ENCODE data around the gene SHISAL2B. TPM values are rescaled to one million over a fixed set of nuclear protein-coding genes. Genes with fewer than 3 reads are reported as not detected.
"Not testable (repeated sequence)": the region's sequence is repeated elsewhere in the genome, so short reads cannot be mapped to it uniquely, and the experiment has no call there.

SHISAL2B gene
- total RNA-seq, 1 donor from 2014 or later, result not detected

DNA sequence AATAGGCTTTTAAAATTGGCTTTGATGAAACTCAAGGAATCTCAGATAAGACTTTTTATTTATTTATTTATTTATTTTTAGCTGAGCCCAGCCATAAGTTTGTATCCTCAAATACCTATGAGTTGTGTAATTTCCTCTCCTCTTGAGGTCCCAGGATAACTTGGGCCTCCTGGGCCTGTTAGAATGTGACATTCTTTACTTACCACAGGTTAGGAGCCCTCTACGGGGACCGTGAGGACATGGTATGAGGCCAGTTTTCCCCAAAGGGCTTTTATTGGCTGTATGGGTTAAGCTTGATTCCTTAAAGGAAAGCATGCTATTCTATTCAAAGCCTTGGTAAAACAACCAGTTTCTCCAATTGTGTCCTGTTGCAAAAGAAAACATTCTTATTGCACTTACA, 16.9 kb downstream of the SHISAL2B start:
- Mint-ChIP-seq H3K36me3 (ENCODE audit: unreplicated experiment) (no peaks in the 10 kb centered on the region), H3K4me3 (ENCODE audit: unreplicated experiment) (no peak overlapping the region), H3K27me3 (ENCODE audit: unreplicated experiment) (no peaks in the 10 kb centered on the region), H3K9me3 (ENCODE audit: unreplicated experiment) (no peaks in the 10 kb centered on the region), H3K4me1 (ENCODE audit: low read depth, unreplicated experiment) (no peaks in the 10 kb centered on the region), H3K27ac (ENCODE audit: unreplicated experiment) (no peak overlapping the region)
- TF ChIP-seq, protein P1, sequence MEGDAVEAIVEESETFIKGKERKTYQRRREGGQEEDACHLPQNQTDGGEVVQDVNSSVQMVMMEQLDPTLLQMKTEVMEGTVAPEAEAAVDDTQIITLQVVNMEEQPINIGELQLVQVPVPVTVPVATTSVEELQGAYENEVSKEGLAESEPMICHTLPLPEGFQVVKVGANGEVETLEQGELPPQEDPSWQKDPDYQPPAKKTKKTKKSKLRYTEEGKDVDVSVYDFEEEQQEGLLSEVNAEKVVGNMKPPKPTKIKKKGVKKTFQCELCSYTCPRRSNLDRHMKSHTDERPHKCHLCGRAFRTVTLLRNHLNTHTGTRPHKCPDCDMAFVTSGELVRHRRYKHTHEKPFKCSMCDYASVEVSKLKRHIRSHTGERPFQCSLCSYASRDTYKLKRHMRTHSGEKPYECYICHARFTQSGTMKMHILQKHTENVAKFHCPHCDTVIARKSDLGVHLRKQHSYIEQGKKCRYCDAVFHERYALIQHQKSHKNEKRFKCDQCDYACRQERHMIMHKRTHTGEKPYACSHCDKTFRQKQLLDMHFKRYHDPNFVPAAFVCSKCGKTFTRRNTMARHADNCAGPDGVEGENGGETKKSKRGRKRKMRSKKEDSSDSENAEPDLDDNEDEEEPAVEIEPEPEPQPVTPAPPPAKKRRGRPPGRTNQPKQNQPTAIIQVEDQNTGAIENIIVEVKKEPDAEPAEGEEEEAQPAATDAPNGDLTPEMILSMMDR (IDR thresholded peaks at IDR 0.05; ENCODE audit: partially characterized antibody, unreplicated experiment), result no peak
- no peak for DNase-seq

DNA sequence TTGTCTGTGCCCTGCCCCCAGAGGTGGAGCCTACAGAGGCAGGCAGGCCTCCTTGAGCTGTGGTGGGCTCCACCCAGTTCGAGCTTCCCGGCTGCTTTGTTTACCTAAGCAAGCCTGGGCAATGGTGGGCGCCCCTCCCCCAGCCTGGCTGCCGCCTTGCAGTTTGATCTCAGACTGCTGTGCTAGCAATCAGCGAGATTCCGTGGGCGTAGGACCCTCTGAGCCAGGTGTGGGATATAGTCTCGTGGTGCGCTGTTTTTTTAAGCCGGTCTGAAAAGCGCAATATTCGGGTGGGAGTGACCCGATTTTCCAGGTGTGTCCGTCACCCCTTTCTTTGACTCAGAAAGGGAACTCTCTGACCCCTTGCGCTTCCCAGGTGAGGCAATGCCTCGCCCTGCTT, 24.2 kb downstream of the SHISAL2B start:
- not testable (repeated sequence) for H3K27ac Mint-ChIP-seq (ENCODE audit: unreplicated experiment); H3K27me3 Mint-ChIP-seq (ENCODE audit: unreplicated experiment); H3K9me3 Mint-ChIP-seq (ENCODE audit: unreplicated experiment); H3K4me1 Mint-ChIP-seq (ENCODE audit: low read depth, unreplicated experiment); H3K36me3 Mint-ChIP-seq (ENCODE audit: unreplicated experiment); DNase-seq; H3K4me3 Mint-ChIP-seq (ENCODE audit: unreplicated experiment)

DNA sequence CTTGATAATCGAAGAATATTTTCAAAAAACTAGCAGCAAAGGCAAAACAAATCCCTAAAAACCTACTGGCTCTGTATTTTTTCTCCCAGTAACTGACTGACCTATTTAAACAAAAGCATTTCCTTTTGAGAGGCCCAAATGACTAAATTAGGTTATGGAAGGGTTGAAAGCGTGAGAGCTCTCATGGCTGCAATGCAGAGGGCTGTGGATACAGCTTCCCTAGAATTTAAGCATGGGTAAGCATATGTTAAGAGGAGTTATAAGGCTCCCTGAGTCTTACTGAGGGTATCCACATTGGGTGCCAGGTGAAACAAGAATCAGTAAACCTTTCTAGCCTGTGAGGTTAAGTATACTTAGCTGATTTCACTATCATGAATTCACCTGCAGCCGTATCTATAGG, 32.3 kb downstream of the SHISAL2B start:
- no peaks in the 10 kb centered on the region for H3K4me1 Mint-ChIP-seq (ENCODE audit: low read depth, unreplicated experiment)
- no peak overlapping the region for H3K27ac Mint-ChIP-seq (ENCODE audit: unreplicated experiment)
- TF ChIP-seq, protein P1 (IDR thresholded peaks at IDR 0.05; ENCODE audit: partially characterized antibody, unreplicated experiment), result no peak
- no peaks in the 10 kb centered on the region for H3K9me3 Mint-ChIP-seq (ENCODE audit: unreplicated experiment)
- no peaks in the 10 kb centered on the region for H3K36me3 Mint-ChIP-seq (ENCODE audit: unreplicated experiment)
- DNase-seq, result no peak
- H3K4me3 Mint-ChIP-seq (ENCODE audit: unreplicated experiment), result no peak overlapping the region
- no peaks in the 10 kb centered on the region for H3K27me3 Mint-ChIP-seq (ENCODE audit: unreplicated experiment)

DNA sequence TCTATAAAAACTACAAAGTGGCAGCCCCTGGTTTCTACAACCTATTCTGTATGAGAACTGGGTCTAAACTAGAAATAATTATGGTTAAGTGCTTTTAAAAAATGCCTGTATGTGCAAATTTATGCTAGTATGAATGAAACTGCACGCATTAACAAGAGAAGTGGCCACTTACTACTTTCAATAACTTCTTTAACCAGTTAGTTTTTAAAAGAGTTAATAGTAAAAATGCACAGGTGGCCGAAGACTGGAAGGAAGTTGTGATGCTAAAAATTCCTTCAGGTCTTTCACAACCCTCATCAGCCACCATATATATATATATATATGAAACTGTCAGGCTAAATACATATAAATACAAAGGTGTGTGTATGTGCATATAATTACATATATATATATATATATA, 36.8 kb downstream of the SHISAL2B start:
- H3K27me3 Mint-ChIP-seq (ENCODE audit: unreplicated experiment), result no peaks in the 10 kb centered on the region
- no peaks in the 10 kb centered on the region for H3K36me3 Mint-ChIP-seq (ENCODE audit: unreplicated experiment)
- no peak overlapping the region for H3K27ac Mint-ChIP-seq (ENCODE audit: unreplicated experiment)
- H3K4me1 Mint-ChIP-seq (ENCODE audit: low read depth, unreplicated experiment), result no peaks in the 10 kb centered on the region
- TF ChIP-seq, protein P1 (IDR thresholded peaks at IDR 0.05; ENCODE audit: partially characterized antibody, unreplicated experiment), result no peak
- H3K9me3 Mint-ChIP-seq (ENCODE audit: unreplicated experiment), result peaks cover 2% of the 10 kb centered on the region
- no peak overlapping the region for H3K4me3 Mint-ChIP-seq (ENCODE audit: unreplicated experiment)
- DNase-seq, result no peak

DNA sequence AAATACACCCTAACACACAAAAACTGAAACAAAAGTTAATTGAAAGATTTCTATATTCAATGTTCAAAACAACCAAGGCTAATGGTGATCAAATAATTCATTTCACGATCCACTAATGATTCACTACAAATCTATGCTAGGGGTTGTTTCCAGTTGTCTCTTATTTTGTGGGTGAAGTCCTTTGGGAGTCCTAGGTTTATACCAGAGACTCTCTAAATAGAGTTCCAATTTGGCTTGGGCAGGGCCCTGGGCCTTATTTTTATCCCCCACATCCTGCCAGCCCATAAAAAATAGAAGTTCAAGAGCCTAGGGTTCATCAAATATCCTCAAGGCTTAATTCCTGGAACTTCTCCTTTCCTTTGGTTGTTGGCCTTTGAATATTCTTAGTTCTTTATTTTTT, 52.1 kb downstream of the SHISAL2B start:
- Mint-ChIP-seq H3K27ac (ENCODE audit: unreplicated experiment) (no peak overlapping the region), H3K4me1 (ENCODE audit: low read depth, unreplicated experiment) (peaks cover 5% of the 10 kb centered on the region), H3K9me3 (ENCODE audit: unreplicated experiment) (no peaks in the 10 kb centered on the region), H3K27me3 (ENCODE audit: unreplicated experiment) (no peaks in the 10 kb centered on the region), H3K36me3 (ENCODE audit: unreplicated experiment) (no peaks in the 10 kb centered on the region), H3K4me3 (ENCODE audit: unreplicated experiment) (no peak overlapping the region)
- DNase-seq, result no peak
- TF ChIP-seq, protein P1 (IDR thresholded peaks at IDR 0.05; ENCODE audit: partially characterized antibody, unreplicated experiment), result no peak

DNA sequence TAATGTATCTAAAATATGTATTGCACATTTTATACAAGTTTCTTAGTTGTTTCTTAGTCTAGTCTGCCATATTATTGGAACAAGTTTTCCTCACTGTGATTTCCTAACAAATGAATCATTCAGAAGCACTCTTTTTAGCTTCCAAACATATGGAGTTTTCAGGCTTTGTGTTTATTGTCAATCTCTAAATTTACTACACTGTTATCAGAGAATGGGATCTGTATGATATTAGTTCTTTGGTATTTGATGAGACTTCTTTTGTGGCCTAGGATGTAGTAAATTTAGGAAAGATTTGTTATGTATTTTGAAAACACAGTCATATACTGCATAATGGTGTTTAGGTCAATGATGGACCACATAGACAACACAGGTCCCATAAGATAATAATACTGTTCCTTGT, 52.5 kb downstream of the SHISAL2B start:
- Mint-ChIP-seq H3K27me3 (ENCODE audit: unreplicated experiment) (no peaks in the 10 kb centered on the region), H3K9me3 (ENCODE audit: unreplicated experiment) (no peaks in the 10 kb centered on the region), H3K4me1 (ENCODE audit: low read depth, unreplicated experiment) (peaks cover 5% of the 10 kb centered on the region), H3K27ac (ENCODE audit: unreplicated experiment) (no peak overlapping the region), H3K4me3 (ENCODE audit: unreplicated experiment) (no peak overlapping the region), H3K36me3 (ENCODE audit: unreplicated experiment) (no peaks in the 10 kb centered on the region)
- no peak for DNase-seq
- TF ChIP-seq, protein P1 (IDR thresholded peaks at IDR 0.05; ENCODE audit: partially characterized antibody, unreplicated experiment), result no peak

All from glutamatergic neuron (in vitro differentiated cells).